ENCODE measurements around the gene AVPI1.

- TF ChIP-seq SUZ12 (IDR thresholded peaks at IDR 0.05; ENCODE audit: extremely low read depth, insufficient read depth, insufficient read length) (no peak), YY1 (IDR thresholded peaks at IDR 0.05; ENCODE audit: insufficient read depth, insufficient read length) (no peak), ZNF274 (IDR thresholded peaks at IDR 0.05; ENCODE audit: low read depth, low read length) (no peak)
Measured at GRCh38 chr10:97732052-97732359, 45.0 kb upstream of the AVPI1 start.

Measured in NT2/D1 (cell line).